GM19438 (cell line): Measurements from ENCODE around the gene IMMP2L.

Experiments used
- ATAC-seq: cut with Tn5 transposase; IDR thresholded peaks from one replicate; pipeline ENCODE4 v1.9.1; 2021; ENCODE audit warnings: low read depth; ENCODE audit not compliant: unreplicated experiment

The IMMP2L gene

GRCh38 chr7:111560773-111561653 is 1.3 kb downstream of the IMMP2L start:
- ATAC-seq, result no peak

GRCh38 chr7:111558991-111559390 is 3.3 kb downstream of the IMMP2L start:
- ATAC-seq, result peak; percentile 43

GRCh38 chr7:111556977-111557376 is 5.3 kb downstream of the IMMP2L start:
- no peak for ATAC-seq

- no peak for ATAC-seq
These were observed 8.2 kb downstream of the IMMP2L start for GRCh38 chr7:111554086-111554485.

- no peak for ATAC-seq
These were observed 21.2 kb downstream of the IMMP2L start for GRCh38 chr7:111541067-111541466.

GRCh38 chr7:111540199-111540815 is 22.0 kb downstream of the IMMP2L start:
- no peak for ATAC-seq

- ATAC-seq, result no peak
These were observed 25.2 kb downstream of the IMMP2L start for GRCh38 chr7:111537134-111537533.

- no peak for ATAC-seq
These were observed 27.0 kb downstream of the IMMP2L start for GRCh38 chr7:111535142-111535870.

- no peak for ATAC-seq
These were observed 29.7 kb downstream of the IMMP2L start for GRCh38 chr7:111532625-111533024.

GRCh38 chr7:111531993-111532392 is 30.3 kb downstream of the IMMP2L start:
- ATAC-seq, result no peak

GRCh38 chr7:111530356-111530668 is 32.0 kb downstream of the IMMP2L start:
- no peak for ATAC-seq

GRCh38 chr7:111529507-111530355 is 32.6 kb downstream of the IMMP2L start:
- ATAC-seq, result no peak

- ATAC-seq, result peak; percentile 58
These were observed 34.0 kb downstream of the IMMP2L start for GRCh38 chr7:111528331-111528730.

- peak; percentile 91 for ATAC-seq
These were observed 34.7 kb downstream of the IMMP2L start for GRCh38 chr7:111527545-111527944.

- ATAC-seq, result no peak
These were observed 37.2 kb downstream of the IMMP2L start for GRCh38 chr7:111525100-111525499.

- no peak for ATAC-seq
These were observed 40.6 kb downstream of the IMMP2L start for GRCh38 chr7:111521660-111522059.

- ATAC-seq, result no peak
These were observed 44.0 kb downstream of the IMMP2L start for GRCh38 chr7:111518264-111518663.

GRCh38 chr7:111517549-111517951 is 44.7 kb downstream of the IMMP2L start:
- ATAC-seq, result no peak

GRCh38 chr7:111516612-111517011 is 45.7 kb downstream of the IMMP2L start:
- ATAC-seq, result no peak

GRCh38 chr7:111513566-111513965 is 48.7 kb downstream of the IMMP2L start:
- ATAC-seq, result no peak

GRCh38 chr7:111511845-111512244 is 50.4 kb downstream of the IMMP2L start:
- ATAC-seq, result no peak
